ENCODE results near the gene COG2.
"Not testable (repeated sequence)": the region's sequence is repeated elsewhere in the genome, so short reads cannot be mapped to it uniquely, and the experiment has no call there.

The COG2 gene

GRCh38 chr1:230642263-230642959 is at the start of gene COG2:
COG2 (plus strand) TSS chr1:230642481; CDS start chr1:230642607, 126 bp downstream.
- DNase-seq = peak; percentile 89

- DNase-seq = no peak
Observed at GRCh38 chr1:230592848-230593414, 49.4 kb upstream of the COG2 start.

GRCh38 chr1:230594214-230594773 is 48.0 kb upstream of the COG2 start:
- DNase-seq = no peak

GRCh38 chr1:230595181-230595580 is 47.1 kb upstream of the COG2 start:
- no peak for DNase-seq

- DNase-seq = no peak
Observed at GRCh38 chr1:230596306-230596705, 46.0 kb upstream of the COG2 start.

- no peak for DNase-seq
Observed at GRCh38 chr1:230598745-230599144, 43.5 kb upstream of the COG2 start.

- no peak for DNase-seq
Observed at GRCh38 chr1:230599926-230600656, 42.2 kb upstream of the COG2 start.

GRCh38 chr1:230600657-230601400 is 41.5 kb upstream of the COG2 start:
- not testable (repeated sequence) for DNase-seq

- DNase-seq = no peak
Observed at GRCh38 chr1:230609208-230609607, 33.1 kb upstream of the COG2 start.

- no peak for DNase-seq
Observed at GRCh38 chr1:230610589-230610988, 31.7 kb upstream of the COG2 start.

- DNase-seq = no peak
Observed at GRCh38 chr1:230611128-230611877, 31.0 kb upstream of the COG2 start.

GRCh38 chr1:230611878-230612235 is 30.4 kb upstream of the COG2 start:
- DNase-seq = no peak

GRCh38 chr1:230612651-230613050 is 29.6 kb upstream of the COG2 start:
- no peak for DNase-seq

GRCh38 chr1:230614121-230614520 is 28.2 kb upstream of the COG2 start:
- DNase-seq = no peak

- DNase-seq = no peak
Observed at GRCh38 chr1:230618537-230618936, 23.7 kb upstream of the COG2 start.

- DNase-seq = no peak
Observed at GRCh38 chr1:230620649-230621323, 21.5 kb upstream of the COG2 start.

- DNase-seq = no peak
Observed at GRCh38 chr1:230621324-230622030, 20.8 kb upstream of the COG2 start.

GRCh38 chr1:230622151-230622550 is 20.1 kb upstream of the COG2 start:
- no peak for DNase-seq

GRCh38 chr1:230624097-230624713 is 18.1 kb upstream of the COG2 start:
- DNase-seq = no peak

GRCh38 chr1:230626232-230626631 is 16.0 kb upstream of the COG2 start:
- DNase-seq = no peak

GRCh38 chr1:230627767-230628166 is 14.5 kb upstream of the COG2 start:
- DNase-seq = no peak

All from NK-92 treated with Interleukin-12 subunit alpha and Interleukin-12 subunit beta, amount 100 ng/mL, for 24 hours (cell line).